ENCODE data around the gene SORL1-AS1.
A peak's percentile ranks its signal among the peaks of the same experiment; 100 is the strongest.

SORL1-AS1 gene

DNA sequence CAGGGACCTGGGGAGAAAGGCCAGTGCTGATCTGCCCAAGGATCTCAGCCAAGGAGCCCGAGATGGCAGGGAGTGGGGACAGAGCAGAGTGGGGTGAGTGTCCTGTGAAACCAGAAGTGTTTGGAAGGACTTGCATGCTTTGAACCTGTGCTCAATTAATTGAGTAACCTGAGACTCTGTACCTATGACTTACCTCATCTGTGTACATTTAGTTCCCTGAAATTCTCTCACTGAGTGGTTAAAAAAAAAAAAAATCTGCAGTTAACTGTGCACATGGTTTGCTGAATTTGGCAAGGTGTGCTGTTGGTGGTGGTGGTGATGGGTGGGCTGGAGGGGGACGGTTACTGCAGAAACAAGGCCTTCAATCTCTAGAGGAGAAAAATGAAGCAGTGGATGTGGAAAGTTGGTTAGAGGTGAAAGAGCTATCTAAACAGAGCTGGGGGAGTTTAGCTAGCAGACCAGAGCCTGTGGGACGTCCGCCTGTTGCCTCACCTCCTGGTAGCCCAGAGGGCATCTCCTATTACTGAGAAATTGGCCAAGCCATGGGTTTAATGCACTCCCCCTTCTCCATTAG is 8.3 kb upstream of the SORL1-AS1 start:
- TF ChIP-seq, protein P1, sequence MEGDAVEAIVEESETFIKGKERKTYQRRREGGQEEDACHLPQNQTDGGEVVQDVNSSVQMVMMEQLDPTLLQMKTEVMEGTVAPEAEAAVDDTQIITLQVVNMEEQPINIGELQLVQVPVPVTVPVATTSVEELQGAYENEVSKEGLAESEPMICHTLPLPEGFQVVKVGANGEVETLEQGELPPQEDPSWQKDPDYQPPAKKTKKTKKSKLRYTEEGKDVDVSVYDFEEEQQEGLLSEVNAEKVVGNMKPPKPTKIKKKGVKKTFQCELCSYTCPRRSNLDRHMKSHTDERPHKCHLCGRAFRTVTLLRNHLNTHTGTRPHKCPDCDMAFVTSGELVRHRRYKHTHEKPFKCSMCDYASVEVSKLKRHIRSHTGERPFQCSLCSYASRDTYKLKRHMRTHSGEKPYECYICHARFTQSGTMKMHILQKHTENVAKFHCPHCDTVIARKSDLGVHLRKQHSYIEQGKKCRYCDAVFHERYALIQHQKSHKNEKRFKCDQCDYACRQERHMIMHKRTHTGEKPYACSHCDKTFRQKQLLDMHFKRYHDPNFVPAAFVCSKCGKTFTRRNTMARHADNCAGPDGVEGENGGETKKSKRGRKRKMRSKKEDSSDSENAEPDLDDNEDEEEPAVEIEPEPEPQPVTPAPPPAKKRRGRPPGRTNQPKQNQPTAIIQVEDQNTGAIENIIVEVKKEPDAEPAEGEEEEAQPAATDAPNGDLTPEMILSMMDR (IDR thresholded peaks at IDR 0.05; ENCODE audit: borderline replicate concordance, insufficient read depth, low read depth, low read length): no peak
- no peak overlapping the region for H3K4me3 ChIP-seq (ENCODE audit: low read depth, low read length)

DNA sequence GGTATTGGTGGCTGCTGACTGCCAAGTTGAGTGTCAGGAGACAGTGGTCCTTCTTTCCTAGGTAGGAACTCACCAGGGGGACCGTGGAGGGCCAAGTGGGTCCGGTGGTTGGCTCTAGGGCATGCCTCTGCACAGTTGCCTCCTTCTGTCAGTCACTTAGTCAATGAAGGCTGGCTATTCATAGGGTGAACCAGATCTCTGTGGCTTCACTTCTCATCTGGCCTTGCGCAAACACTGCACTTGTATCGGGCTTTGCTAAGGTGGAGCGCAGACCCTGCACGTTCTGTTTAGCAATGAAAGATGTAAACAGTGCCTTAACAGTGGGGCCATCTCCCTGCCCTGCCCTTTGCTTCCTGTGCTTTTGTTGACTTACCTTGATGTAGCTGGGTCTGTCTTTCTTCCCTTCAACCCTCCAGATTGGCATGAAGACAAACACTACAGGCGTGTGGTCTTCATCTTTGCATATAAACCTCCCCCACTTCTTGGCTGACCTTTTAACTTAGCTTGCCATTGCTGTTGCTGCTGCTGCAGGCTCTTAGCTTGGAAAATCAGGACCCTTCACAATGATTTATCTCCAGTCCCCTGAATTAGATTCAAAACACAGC is 6.7 kb upstream of the SORL1-AS1 start:
- H3K4me3 ChIP-seq (ENCODE audit: low read depth, low read length): no peak overlapping the region
- TF ChIP-seq, protein P1 (IDR thresholded peaks at IDR 0.05; ENCODE audit: borderline replicate concordance, insufficient read depth, low read depth, low read length): no peak

DNA sequence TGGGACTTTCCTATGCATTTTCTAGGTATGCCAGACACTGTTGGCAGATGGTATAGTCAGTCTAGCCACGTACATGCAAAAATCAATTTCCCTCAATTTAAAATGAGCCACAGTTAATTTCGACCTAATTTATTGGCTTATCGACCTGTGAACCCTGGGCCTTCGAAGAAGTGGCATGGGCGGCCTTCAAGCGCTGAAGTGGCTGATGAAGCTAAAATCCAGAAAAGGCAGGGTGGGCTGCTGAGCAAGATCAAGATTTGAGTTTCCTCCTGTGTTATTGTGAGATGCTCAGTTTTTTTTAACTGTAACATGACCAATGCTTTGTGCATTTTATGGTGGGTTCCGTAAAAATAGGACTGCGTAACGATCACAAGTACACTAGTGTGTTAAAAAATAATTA is 5.8 kb upstream of the SORL1-AS1 start:
- no peak overlapping the region for H3K4me3 ChIP-seq (ENCODE audit: low read depth, low read length)
- TF ChIP-seq, protein P1 (IDR thresholded peaks at IDR 0.05; ENCODE audit: borderline replicate concordance, insufficient read depth, low read depth, low read length): no peak

DNA sequence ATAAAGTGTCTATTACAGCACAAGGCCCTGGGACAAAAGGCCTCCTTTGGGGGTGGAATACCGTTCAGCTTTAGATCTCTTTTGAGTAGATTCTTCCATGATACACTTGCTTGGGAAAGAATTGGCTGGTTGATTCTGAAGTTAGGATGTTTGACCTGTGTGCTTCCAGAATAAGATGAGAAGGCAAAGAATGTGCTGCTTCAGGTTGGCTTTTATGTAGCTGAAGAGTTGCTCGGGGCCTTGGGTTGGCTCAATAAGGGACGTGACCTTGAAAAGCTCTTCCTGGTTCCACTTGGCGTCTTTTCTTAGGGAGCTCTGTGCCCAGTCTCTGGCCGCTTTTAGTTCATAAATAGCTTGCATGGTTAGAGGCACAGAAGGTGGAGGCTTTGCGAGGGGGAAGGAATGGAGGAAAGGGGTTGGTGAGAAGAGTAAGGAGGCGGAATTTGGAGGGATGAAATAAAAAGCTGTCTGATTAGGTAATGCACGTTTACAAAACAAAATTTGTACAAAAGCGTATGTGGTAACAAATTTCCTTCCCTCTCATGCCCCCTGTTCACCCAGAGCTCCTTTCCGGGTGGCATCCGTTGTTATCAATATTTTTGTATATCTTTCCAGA is 4.2 kb upstream of the SORL1-AS1 start:
- TF ChIP-seq, protein P1 (IDR thresholded peaks at IDR 0.05; ENCODE audit: borderline replicate concordance, insufficient read depth, low read depth, low read length): no peak
- H3K4me3 ChIP-seq (ENCODE audit: low read depth, low read length): no peak overlapping the region

DNA sequence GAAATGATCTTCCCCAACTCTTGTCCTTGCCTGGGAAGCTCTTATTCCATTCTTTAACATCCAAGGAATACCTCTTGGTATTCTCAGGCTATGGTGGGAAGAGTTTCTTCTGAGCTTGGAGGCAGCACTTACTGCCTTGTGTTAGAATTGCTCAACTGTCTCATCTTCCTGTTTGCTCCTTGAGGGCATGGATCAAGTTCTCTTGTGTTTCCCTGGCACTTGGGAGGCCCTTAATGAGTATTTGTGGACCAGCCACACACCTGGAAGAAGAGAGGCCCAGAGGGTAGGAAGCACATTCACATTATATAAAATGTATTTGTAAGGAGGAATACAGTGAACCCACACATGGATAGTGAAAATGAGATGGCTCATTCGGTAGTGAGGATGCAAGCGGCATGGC is 3.4 kb upstream of the SORL1-AS1 start:
- H3K4me3 ChIP-seq (ENCODE audit: low read depth, low read length): peak overlapping the region; percentile 8
- TF ChIP-seq, protein P1 (IDR thresholded peaks at IDR 0.05; ENCODE audit: borderline replicate concordance, insufficient read depth, low read depth, low read length): no peak

DNA sequence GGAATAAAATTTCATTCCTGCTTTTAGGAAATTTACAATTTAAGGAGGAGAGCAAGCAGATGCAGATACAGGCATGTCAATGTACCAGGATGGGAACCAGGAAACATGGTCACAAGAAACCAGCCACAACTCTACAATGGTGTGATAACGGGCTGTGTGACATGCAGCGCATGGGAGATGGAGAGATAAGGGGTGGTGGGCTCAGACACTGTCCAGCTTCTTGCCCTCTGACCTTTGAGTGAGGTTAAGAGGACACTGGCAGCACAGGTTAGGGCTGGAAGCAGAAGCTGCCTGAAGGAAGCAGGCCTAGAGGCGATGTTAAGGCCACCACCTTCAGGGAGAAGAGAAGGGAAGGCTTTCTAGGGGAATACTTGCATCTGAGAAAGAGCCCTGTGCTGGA is 2.3 kb upstream of the SORL1-AS1 start:
- TF ChIP-seq, protein P1 (IDR thresholded peaks at IDR 0.05; ENCODE audit: borderline replicate concordance, insufficient read depth, low read depth, low read length): no peak
- peak overlapping the region; percentile 33 for H3K4me3 ChIP-seq (ENCODE audit: low read depth, low read length)
